GM12872 (cell line): ENCODE measurements around the gene ADRA2C.

Source experiments
- TF ChIP-seq, protein P1 (sequence below): IDR thresholded peaks from 3 replicates; pipeline ENCODE4 v1.5.1; 2011; ENCODE audit warnings: low read depth, mild to moderate bottlenecking, low read length, moderate library complexity; ENCODE audit not compliant: insufficient read depth

ADRA2C gene

GRCh38 chr4:3721186-3721585 is 45.0 kb upstream of the ADRA2C start:
- TF ChIP-seq, protein P1, sequence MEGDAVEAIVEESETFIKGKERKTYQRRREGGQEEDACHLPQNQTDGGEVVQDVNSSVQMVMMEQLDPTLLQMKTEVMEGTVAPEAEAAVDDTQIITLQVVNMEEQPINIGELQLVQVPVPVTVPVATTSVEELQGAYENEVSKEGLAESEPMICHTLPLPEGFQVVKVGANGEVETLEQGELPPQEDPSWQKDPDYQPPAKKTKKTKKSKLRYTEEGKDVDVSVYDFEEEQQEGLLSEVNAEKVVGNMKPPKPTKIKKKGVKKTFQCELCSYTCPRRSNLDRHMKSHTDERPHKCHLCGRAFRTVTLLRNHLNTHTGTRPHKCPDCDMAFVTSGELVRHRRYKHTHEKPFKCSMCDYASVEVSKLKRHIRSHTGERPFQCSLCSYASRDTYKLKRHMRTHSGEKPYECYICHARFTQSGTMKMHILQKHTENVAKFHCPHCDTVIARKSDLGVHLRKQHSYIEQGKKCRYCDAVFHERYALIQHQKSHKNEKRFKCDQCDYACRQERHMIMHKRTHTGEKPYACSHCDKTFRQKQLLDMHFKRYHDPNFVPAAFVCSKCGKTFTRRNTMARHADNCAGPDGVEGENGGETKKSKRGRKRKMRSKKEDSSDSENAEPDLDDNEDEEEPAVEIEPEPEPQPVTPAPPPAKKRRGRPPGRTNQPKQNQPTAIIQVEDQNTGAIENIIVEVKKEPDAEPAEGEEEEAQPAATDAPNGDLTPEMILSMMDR: no peak

DNA sequence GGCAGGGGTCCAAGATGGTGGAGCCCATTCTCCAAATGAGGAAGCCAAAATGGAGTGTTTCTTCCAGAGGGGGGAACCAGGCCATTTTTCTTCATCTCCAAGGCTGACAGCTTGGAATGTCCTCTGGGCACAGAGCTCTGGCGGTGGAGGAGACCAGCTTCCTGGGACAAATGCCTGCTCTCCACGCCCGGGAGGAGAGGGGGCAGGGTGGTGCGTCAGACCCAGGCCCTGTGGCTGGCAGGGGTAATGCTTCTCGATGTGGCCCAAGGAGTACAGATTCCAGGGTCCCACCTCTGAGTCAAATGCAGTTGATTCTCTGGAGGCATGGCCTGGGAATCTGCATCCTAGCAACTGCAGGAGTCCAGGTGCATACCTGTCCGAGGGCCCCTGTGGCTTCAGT is 44.6 kb upstream of the ADRA2C start:
- TF ChIP-seq, protein P1: no peak

GRCh38 chr4:3722446-3723231 is 43.5 kb upstream of the ADRA2C start:
- TF ChIP-seq, protein P1: no peak

DNA sequence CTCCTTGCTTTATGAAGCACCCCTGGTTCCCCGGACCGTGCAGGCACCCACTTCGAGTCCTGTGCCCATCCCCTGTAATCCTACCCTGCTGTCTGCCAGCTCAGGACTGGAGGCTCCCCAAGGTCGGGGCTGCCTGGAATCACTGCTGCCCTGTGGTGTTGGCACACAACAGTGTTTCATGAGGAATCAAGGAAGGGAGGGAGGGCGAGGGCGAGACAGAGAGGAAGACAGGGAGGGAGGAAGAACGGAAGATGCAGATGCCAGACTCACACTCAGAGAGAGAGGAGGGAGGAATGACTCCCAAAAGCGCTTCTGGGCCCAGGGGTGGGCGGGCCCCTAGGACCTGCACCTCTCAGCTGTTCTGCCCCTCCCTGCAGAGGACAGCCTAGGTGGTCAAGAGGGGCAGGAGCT is 42.9 kb upstream of the ADRA2C start:
- TF ChIP-seq, protein P1: no peak

DNA sequence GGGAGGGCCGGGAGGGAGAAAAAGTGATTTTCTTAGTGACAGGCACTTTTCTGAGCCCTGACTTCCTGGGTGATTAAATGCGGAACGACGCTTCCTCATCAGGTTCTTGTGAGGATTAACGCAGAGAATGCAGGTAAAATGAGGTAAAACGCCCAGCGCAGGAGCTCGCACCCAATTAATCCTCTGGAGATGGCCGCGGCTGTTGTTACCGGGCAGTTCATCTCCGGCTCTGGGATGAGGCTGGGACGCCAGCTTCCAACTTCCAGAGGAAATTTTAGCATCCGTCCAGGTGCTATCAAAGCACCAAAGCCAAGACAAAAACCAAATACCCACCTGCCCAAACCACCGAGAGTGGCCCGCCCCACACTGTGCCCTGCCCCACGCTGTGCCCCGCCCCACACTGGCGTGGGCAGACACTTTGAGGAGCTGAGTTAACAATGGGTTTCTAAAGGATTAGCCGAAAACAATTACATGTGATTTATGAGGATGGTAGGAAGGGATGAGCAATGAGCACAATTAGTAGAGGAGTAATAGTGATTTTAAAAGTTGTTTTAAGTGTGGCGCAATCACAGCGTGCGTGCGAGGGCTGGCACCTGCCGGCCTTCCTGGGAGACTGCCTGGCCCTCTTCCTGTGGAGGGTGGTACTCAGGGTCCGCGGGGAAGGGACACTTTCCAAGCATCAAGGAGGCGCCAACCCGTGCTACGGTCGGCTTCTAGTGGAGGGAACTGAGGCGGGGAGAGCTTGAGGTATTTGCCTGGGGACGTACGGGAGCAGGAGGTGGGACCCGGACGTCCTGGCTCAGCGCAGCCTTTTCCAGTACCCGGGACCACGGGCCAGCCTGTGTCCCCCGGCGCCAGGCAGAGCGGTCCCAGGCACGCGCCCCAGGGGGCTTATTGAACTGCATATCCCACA is 41.6 kb upstream of the ADRA2C start:
- TF ChIP-seq, protein P1: no peak

GRCh38 chr4:3725936-3726870 is 40.0 kb upstream of the ADRA2C start:
- TF ChIP-seq, protein P1: no peak
